Measurements from ENCODE around the gene SCAMP1. TPM values are rescaled to one million over a fixed set of nuclear protein-coding genes. Genes with fewer than 3 reads are reported as not detected.

The SCAMP1 gene
- polyA plus RNA-seq, 1 of the 3 experiments (the other 2 are of a cell fraction) = 11.5 TPM

DNA sequence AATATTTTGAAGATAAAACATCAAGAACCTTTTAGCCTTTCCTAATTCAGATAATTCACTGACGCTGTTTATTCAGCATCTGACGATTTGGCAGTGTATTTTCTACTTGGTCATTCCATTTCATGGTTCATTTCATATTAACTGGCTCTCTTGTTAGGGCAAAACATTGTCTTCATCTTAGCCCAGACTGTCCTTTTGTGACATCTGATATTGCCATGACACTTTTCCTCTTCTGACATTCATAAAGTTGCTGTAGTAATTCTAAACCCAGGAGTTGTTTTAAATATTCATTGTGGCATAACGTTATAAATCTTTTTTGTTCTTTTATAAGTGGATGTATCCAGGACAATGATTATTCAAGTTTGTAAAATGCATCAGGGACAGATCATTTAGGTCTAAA, 1.8 kb downstream of the SCAMP1 start:
- CTCF ChIA-PET = no interaction called here
- TF ChIP-seq MEF2A (IDR thresholded peaks at IDR 0.05; ENCODE audit: borderline replicate concordance, low read depth) (no peak), POLR2AphosphoS5 (IDR thresholded peaks at IDR 0.05; ENCODE audit: low read depth, low read length) (no peak), RXRA (IDR thresholded peaks at IDR 0.05; ENCODE audit: borderline replicate concordance, low read depth) (no peak), RCOR1 (IDR thresholded peaks at IDR 0.05; ENCODE audit: low read length) (no peak), EZH2phosphoT487 (IDR thresholded peaks at IDR 0.05; ENCODE audit: borderline replicate concordance, low read depth) (no peak), NRF1 (IDR thresholded peaks at IDR 0.05; ENCODE audit: low read depth, low read length) (no peak), FOXJ3 (CRISPR knock-in tag; IDR thresholded peaks at IDR 0.05) (no peak), FOSL2 (IDR thresholded peaks at IDR 0.05; ENCODE audit: borderline replicate concordance, low read depth) (no peak), TEAD4 (IDR thresholded peaks at IDR 0.05; ENCODE audit: borderline replicate concordance, insufficient read depth) (no peak), TCF12 (IDR thresholded peaks at IDR 0.05) (no peak), YY1 (IDR thresholded peaks at IDR 0.05; ENCODE audit: low read depth) (no peak)
- TF ChIP-seq, protein P1, sequence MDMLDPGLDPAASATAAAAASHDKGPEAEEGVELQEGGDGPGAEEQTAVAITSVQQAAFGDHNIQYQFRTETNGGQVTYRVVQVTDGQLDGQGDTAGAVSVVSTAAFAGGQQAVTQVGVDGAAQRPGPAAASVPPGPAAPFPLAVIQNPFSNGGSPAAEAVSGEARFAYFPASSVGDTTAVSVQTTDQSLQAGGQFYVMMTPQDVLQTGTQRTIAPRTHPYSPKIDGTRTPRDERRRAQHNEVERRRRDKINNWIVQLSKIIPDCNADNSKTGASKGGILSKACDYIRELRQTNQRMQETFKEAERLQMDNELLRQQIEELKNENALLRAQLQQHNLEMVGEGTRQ (IDR thresholded peaks at IDR 0.05; ENCODE audit: borderline replicate concordance, low read depth, low read length) = no peak
- TF ChIP-seq, protein P2, sequence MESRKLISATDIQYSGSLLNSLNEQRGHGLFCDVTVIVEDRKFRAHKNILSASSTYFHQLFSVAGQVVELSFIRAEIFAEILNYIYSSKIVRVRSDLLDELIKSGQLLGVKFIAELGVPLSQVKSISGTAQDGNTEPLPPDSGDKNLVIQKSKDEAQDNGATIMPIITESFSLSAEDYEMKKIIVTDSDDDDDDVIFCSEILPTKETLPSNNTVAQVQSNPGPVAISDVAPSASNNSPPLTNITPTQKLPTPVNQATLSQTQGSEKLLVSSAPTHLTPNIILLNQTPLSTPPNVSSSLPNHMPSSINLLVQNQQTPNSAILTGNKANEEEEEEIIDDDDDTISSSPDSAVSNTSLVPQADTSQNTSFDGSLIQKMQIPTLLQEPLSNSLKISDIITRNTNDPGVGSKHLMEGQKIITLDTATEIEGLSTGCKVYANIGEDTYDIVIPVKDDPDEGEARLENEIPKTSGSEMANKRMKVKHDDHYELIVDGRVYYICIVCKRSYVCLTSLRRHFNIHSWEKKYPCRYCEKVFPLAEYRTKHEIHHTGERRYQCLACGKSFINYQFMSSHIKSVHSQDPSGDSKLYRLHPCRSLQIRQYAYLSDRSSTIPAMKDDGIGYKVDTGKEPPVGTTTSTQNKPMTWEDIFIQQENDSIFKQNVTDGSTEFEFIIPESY (IDR thresholded peaks at IDR 0.05; ENCODE audit: borderline replicate concordance, low read depth) = no peak
- TF ChIP-seq, protein P3, sequence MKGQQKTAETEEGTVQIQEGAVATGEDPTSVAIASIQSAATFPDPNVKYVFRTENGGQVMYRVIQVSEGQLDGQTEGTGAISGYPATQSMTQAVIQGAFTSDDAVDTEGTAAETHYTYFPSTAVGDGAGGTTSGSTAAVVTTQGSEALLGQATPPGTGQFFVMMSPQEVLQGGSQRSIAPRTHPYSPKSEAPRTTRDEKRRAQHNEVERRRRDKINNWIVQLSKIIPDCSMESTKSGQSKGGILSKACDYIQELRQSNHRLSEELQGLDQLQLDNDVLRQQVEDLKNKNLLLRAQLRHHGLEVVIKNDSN (IDR thresholded peaks at IDR 0.05; ENCODE audit: borderline replicate concordance, low read depth) = no peak
- peaks cover 11% of the 10 kb centered on the region for H3F3A ChIP-seq (replicated peaks; ENCODE audit: insufficient read depth)
- no peaks in the 10 kb centered on the region for H3K9me2 ChIP-seq
- 29% methylated on average over 3 of the region's 3 CpGs for WGBS (ENCODE audit: low lambda C conversion rate)
- H3K9ac ChIP-seq = peak overlapping the region; percentile 98; the same call in 1 of the 2 replicates
- H4K20me1 ChIP-seq (ENCODE audit: insufficient read depth) = peaks cover 4% of the 10 kb centered on the region; the same call in 1 of the 2 replicates
- peaks cover 8 to 13% of the 10 kb centered on the region in 2 experiments for H3K36me3 ChIP-seq (replicated peaks in 1 of 2; ENCODE audit: control insufficient read depth in 1 of 2, insufficient read depth in 2 of 2, low read length in 1 of 2)
- peaks cover 0 to 14% of the 10 kb centered on the region in 2 experiments; a peak in 2 of 4 replicates for H3K4me1 ChIP-seq (ENCODE audit: control insufficient read depth in 1 of 2, insufficient read depth in 2 of 2, low read depth in 1 of 2, low read length in 1 of 2)
- peak overlapping the region; percentile 93 for H3K4me2 ChIP-seq
- POLR2A ChIA-PET = no interaction called here
- peak overlapping the region; percentile 89 to 96; a peak in 3 of 4 replicates for H3K4me3 ChIP-seq (ENCODE audit: low read depth in 2 of 2, low read length in 1 of 2)
- H3K9me3 ChIP-seq = no peaks in the 10 kb centered on the region
- no peak overlapping the region for H2AFZ ChIP-seq (ENCODE audit: low read depth)
- no peak for DNase-seq
- H3K27ac ChIP-seq (ENCODE audit: low read depth in 2 of 2, low read length in 1 of 2) = peak overlapping the region in 1 of 2 experiments; percentile 6; a peak in 1 of 4 replicates
- H3K79me2 ChIP-seq (ENCODE audit: insufficient read depth) = peaks cover 89% of the 10 kb centered on the region
- no peaks in the 10 kb centered on the region for H3K27me3 ChIP-seq (ENCODE audit: insufficient read depth)

DNA sequence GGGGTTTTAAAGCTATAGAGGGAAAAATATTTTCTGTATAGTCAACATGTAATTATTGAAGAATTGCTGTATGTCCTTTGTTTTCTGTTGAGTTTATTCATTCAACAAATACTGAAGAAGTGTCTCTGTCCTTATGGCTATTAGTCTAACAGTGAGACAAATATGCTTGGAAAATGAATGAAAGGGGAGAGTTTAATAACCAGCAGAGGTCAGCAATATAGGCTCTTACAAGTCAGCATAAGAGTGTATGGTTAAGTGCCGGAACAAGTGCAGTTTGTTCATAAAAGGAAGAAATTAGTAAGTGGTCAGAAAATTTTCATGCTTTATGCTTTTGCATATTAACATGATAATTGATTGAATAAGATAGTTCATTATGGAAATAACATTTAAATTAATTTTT, 3.6 kb downstream of the SCAMP1 start:
- Histone ChIP-seq H4K20me1 (ENCODE audit: insufficient read depth) (peaks cover 8% of the 10 kb centered on the region; the same call in 1 of the 2 replicates), H3K4me3 (ENCODE audit: low read depth in 2 of 2, low read length in 1 of 2) (no peak overlapping the region), H3K9me3 (no peaks in the 10 kb centered on the region), H3K4me1 (ENCODE audit: control insufficient read depth in 1 of 2, insufficient read depth in 2 of 2, low read depth in 1 of 2, low read length in 1 of 2) (peaks cover 0 to 8% of the 10 kb centered on the region in 2 experiments; a peak in 2 of 4 replicates), H3K79me2 (ENCODE audit: insufficient read depth) (peaks cover 94% of the 10 kb centered on the region), H3K9me2 (no peaks in the 10 kb centered on the region), H2AFZ (ENCODE audit: low read depth) (no peak overlapping the region), H3K27me3 (ENCODE audit: insufficient read depth) (no peaks in the 10 kb centered on the region), H3F3A (replicated peaks; ENCODE audit: insufficient read depth) (peaks cover 11% of the 10 kb centered on the region), H3K27ac (ENCODE audit: low read depth in 2 of 2, low read length in 1 of 2) (no peak overlapping the region), H3K4me2 (no peak overlapping the region), H3K9ac (no peak overlapping the region), H3K36me3 (replicated peaks in 1 of 2; ENCODE audit: control insufficient read depth in 1 of 2, insufficient read depth in 2 of 2, low read length in 1 of 2) (peaks cover 0 to 2% of the 10 kb centered on the region in 2 experiments)
- 96% methylated on average over 1 of the region's 1 CpG for WGBS (ENCODE audit: low lambda C conversion rate)
- DNase-seq = no peak
- CTCF ChIA-PET = no interaction called here
- POLR2A ChIA-PET = no interaction called here
- TF ChIP-seq YY1 (IDR thresholded peaks at IDR 0.05; ENCODE audit: low read depth) = no peak
- TF ChIP-seq TAF1 (IDR thresholded peaks at IDR 0.05; ENCODE audit: borderline replicate concordance, low read depth, low read length) = no peak
- TF ChIP-seq MEF2A (IDR thresholded peaks at IDR 0.05; ENCODE audit: borderline replicate concordance, low read depth) = no peak
- TF ChIP-seq EZH2phosphoT487 (IDR thresholded peaks at IDR 0.05; ENCODE audit: borderline replicate concordance, low read depth) = no peak
- TF ChIP-seq JUND (IDR thresholded peaks at IDR 0.05) = no peak
- TF ChIP-seq RAD21 (IDR thresholded peaks at IDR 0.05; ENCODE audit: low read length) = peak; percentile 21; the same call in 1 of the 2 replicates
- TF ChIP-seq, protein P3 (IDR thresholded peaks at IDR 0.05; ENCODE audit: borderline replicate concordance, low read depth) = no peak
- TF ChIP-seq CHD2 (IDR thresholded peaks at IDR 0.05; ENCODE audit: low read length, partially characterized antibody) = no peak
- TF ChIP-seq, protein P4, sequence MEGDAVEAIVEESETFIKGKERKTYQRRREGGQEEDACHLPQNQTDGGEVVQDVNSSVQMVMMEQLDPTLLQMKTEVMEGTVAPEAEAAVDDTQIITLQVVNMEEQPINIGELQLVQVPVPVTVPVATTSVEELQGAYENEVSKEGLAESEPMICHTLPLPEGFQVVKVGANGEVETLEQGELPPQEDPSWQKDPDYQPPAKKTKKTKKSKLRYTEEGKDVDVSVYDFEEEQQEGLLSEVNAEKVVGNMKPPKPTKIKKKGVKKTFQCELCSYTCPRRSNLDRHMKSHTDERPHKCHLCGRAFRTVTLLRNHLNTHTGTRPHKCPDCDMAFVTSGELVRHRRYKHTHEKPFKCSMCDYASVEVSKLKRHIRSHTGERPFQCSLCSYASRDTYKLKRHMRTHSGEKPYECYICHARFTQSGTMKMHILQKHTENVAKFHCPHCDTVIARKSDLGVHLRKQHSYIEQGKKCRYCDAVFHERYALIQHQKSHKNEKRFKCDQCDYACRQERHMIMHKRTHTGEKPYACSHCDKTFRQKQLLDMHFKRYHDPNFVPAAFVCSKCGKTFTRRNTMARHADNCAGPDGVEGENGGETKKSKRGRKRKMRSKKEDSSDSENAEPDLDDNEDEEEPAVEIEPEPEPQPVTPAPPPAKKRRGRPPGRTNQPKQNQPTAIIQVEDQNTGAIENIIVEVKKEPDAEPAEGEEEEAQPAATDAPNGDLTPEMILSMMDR (IDR thresholded peaks at IDR 0.05) = 0 out of 2 replicates have a peak, but pooled peaks have one; percentile 21
- TF ChIP-seq TEAD4 (IDR thresholded peaks at IDR 0.05; ENCODE audit: borderline replicate concordance, insufficient read depth) = no peak
- no peak for TF ChIP-seq FOXJ3 (CRISPR knock-in tag; IDR thresholded peaks at IDR 0.05)
